H4 (cell line): ENCODE results near the gene GPR107. TPM values are rescaled to one million over a fixed set of nuclear protein-coding genes. Genes with fewer than 3 reads are reported as not detected.
A peak's percentile ranks its signal among the peaks of the same experiment; 100 is the strongest.
"Not testable (repeated sequence)": the region's sequence is repeated elsewhere in the genome, so short reads cannot be mapped to it uniquely, and the experiment has no call there.

Source experiments
- DNase-seq: peaks from one replicate; pipeline ENCODE4 v3.0.0-alpha.2; 2015; ENCODE audit warnings: low spot score
- total RNA-seq: library from RNA; depleted of rRNA; stranded (reverse); fragments of >200 nt; shearing (Covaris generic); gene quantifications from 2 replicates; pipeline ENCODE4 v1.2.3, GENCODE V29; 2014; rRNA removed

GPR107 gene
- 13.0 and 21.3 TPM in 2 replicates for total RNA-seq

DNA sequence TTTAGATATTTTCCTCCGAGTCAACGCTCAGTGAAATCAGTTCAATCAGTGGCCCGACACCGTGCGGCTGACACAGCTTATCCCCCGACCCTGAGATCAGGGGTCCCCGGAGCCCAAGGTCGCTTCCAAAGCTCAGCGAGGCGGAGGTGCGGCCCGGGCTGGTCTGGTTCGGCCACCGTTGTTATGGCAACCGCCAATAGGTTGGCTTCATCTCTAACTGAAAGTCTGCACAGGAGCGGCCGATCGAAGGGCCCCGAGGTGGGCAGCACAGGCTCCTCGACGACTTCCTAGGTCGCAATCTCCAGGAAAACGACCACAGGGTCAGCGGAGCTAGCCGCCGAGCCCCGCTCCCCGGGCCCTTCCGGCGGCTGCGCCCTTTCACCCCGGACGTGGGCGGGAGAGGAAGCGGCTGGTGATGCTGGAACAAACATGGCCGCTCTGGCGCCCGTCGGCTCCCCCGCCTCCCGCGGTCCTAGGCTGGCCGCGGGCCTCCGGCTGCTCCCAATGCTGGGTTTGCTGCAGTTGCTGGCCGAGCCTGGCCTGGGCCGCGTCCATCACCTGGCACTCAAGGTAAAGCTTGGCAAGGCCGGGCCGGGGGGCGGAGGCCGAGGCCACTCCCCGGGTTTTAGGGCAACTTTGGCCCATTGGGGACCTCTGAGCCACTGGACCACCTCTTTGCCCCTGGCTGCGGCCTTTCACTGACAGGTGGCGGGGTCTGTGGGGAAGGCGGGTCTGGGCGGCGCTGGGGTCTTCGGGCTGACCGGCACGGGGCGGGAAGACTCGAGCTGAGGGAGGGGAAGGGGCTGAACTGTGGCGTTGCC, at the start of gene GPR107:
Gene GPR107 (plus strand): TSS at position 403 of the 821 bp plus-strand sequence. CDS start 27 bp downstream, at position 430.
- peak; percentile 45 for DNase-seq

DNA sequence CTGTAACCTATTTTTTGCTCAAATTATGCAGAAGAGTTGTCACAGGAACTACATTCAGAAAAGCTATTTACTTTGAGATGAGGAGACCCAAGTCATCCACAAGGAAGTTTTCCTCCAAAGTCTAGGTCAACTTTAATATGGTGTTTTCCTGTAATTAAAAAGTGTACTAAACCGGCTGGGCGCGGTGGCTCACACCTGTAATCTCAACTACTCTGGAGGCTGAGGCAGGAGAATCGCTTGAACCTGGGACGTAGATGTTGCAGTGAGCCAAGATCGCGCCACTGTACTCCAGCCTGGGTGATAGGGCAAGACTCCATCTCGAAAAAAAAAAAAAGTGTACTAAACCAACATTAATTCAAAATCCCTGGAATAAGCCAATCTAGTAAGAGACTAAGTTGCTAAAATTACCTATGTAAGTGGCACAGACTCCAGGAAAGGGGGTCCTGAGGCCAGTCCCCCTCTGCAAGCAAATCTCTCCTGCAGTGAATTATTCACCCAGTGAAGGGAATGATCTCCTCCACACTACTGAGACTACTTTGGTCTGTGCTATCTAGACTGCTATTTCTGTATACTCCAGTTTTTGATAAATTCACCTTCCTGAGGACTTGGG, 49.7 kb upstream of the GPR107 start:
- no peak for DNase-seq

DNA sequence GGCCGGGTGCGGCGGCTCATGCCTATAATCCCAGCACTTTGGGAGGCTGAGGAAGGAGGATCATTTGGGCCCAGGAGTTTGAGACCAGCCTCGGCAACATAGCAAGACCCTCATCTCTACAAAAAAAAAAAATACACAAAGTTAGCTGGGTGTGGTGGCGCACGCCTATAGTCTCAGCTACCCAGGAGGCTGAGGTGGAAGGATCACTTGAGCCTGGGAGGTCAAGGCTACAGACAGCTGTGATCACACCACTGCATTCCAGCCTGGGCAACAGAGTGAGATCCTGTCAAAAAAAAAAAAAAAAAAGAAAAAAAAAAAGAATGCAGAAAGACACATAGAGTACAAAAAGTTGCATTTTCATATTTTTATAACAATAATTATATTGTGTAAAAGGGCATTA, 46.8 kb upstream of the GPR107 start:
- DNase-seq, result not testable (repeated sequence)

DNA sequence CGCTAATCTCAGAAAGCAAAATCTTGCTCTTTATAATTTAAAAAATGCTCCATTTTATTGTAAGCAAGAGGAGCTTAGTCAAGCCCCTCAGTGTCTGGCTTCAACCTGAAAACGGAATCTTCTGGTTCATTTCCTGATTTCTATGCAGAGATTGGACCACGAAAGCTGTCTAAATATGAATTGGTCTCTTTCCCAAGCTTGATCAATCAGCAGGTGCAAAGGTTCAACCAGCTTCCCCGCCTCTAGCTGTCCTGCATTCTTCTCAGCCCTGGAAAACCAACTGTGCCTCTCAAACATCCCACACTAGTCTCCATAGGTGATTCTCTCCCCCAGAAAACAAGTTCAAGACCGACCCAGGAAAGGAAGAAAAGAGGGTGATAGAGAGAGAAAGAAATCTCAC, 45.2 kb upstream of the GPR107 start:
- DNase-seq, result no peak

DNA sequence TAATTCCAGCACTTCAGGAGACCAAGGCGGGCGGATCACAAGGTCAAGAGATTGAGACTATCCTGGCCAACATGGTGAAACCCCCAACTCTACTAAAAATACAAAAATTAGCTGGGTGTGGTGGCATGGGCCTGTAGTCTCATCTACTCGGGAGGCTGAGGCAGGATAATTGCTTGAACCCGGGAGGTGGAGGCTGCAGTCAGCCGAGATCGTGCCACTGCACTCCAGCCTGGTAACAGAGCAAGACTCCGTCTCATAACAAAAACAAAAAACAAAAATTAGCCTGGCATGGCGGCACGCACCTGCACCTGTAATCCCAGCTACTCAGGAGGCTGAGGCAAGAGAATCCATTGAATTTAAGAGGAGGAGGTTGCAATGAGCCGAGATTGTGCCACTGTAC, 44.2 kb upstream of the GPR107 start:
- DNase-seq, result not testable (repeated sequence)

DNA sequence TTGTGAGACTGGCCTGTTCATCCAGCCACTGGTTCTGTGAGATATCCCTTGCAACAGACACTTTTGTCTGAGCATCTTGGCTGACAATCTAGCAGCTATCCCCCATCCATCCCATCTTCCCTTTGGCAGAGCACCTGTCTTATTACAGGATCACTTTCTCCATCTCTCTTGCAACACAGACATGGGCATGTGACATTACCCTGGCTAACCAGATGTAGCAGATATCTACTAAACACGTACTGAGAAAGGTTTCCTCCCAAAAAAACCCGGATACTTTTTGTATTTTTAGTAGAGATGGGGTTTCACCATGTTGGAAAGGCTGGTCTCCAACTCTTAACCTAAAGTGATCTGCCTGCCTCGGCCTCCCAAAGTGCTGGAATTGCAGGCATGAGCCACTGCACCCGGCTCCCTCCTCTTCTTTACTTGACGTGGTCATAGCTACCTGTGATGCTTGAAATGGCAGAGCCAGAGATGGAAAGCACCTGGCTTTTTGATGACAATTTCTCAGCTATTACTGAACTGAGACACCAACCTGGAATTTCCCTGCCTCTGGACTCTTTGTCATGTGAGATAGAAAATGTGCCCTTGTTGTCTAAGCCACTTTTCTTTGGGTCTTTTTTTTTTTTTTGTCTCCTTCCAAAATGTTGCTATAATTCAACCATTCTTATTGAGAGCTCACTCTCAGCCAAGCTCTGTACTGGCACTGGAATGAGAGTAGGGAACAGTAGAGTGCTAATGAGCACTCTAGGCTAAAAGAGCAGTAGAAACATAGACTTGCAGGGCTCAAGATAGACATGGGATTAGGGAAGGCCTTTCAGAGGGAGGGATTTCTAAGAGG, 43.3 kb upstream of the GPR107 start:
- DNase-seq, result no peak

DNA sequence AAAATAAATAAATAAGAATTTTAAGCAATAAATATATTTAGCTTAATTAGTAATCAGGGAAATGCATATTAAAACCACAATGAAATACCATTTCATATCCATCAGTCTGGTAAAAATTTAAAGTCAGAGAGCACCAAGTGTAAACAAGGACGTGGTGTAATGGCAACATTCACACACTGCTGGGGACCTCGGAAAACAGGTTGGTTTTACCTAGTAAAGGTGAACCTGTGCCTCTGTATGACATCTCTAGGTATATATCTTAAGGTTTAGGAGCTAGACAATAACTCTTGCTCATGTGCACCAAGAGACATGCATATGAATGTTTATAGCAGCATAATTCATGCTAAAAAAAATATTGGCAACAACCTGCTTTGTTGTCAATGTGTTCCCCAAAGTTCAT, 40.4 kb upstream of the GPR107 start:
- no peak for DNase-seq

DNA sequence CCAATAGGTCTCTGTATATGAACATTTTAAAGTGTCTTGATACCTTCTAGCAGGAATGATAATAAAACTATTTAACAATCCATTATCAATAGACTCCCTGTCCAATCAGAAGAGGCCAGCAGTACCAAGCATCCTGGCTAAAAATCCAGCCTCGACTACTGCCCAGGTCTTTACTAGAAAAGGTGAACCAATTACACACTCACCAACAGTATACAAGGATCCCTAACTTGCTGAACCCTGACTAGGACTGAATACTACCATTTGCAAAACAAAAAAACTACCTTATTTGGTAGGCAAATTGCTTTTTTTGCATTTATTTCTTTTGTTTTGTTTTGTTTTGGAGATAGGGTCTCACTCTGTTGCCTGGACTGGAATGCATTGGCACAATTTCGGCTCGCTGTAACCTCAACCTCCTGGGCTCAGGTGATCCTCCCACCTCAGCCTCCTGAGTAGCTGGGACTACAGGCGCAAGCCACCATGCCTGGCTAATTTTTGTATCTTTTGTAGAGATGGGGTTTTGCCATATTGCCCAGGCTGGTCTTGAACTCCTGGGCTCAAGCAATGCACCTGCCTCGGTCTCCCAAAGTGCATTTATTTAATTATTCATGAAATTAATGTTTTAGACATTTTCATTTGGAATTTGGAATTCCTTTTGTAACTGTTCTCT, 38.2 kb upstream of the GPR107 start:
- DNase-seq, result no peak

DNA sequence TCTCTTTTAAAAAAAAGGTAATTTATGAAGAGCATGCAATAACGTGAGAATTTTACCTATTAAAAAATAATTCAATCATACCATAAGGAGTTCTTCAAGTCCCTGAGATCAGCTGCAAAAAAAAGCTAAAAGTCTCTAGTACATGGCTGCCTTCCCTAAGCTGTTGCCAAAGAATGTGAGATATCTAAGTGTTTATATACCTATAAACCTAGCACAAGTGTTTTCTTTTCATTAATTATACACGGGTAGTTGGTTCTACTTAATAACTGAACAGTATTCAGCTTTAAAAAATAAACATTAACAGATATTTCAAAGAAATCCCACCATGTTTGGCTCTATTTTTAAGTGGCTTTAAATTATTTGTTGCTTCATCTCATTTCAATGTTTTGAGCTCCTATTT, 36.6 kb upstream of the GPR107 start:
- DNase-seq, result no peak

DNA sequence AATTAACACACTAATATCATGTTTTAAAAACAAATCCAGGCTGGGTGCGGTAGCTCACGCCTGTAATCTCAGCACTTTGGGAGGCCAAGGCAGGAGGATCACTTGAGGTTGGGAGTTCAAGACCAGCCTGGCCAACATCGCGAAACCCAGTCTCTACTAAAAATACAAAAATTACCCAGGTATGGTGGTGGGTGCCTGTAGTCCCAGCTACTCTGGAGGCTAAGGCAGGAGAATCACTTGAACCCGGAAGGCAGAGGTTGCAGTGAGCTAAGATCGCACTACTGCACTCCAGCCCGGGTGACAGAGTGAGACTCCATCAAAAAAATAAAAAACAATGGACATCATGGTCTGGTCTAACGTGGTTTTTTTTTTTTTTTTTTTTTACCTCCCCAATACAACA, 36.2 kb upstream of the GPR107 start:
- DNase-seq, result not testable (repeated sequence)

DNA sequence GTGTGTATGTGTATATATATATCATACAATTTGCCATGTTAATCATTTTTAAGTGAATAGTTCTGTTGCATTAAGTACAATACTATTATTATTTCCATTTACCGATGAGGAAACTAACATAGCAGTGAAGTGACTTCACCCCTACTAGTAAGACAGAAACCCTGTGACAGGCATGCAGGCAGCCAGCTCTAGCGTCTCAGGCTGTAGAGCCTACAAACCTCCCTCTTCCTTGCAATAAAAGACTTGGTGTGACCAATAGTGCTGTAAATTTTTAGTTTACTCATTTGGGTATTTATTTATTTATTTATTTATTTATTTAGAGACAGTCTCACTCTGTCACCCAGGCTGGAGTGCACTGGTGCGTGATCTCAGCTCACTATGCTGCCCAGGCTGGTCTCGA, 35.4 kb upstream of the GPR107 start:
- no peak for DNase-seq

DNA sequence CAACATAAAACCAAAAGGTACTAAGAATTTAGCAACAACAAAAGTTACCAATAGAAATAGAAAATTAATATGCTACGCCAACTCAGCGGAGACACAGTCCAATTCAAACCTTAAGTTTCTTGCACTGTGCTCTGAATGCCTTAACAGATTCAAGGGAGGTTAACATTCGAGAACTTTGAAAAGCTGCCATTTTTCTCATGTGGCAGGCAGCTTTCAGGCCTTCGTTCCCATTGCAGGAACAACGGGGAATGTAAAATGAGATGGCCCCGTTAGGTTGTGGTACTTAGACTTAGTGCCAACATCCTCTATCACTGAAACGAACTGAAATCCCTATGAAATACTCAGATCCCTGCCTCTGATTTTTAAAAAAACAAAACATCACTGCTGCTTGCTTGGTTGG, 33.1 kb upstream of the GPR107 start:
- DNase-seq, result no peak

DNA sequence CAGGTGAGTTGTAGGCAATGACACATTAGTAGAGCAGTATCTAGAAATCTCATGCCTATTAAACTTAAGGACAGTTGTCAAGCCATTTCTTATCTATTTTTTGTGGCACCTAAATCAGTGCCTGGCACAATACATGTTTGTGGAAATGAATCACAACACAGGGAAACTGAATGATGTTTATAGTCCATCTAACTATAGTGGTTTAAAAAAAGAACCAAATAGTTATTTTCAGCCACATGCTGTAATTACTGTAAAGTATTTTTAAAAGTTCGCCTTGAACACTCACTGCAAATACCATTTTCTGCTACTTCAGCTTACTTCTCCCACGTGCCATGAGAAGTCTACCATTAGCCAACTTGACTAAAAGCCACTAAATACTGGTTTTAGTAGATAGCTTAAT, 32.6 kb upstream of the GPR107 start:
- no peak for DNase-seq

DNA sequence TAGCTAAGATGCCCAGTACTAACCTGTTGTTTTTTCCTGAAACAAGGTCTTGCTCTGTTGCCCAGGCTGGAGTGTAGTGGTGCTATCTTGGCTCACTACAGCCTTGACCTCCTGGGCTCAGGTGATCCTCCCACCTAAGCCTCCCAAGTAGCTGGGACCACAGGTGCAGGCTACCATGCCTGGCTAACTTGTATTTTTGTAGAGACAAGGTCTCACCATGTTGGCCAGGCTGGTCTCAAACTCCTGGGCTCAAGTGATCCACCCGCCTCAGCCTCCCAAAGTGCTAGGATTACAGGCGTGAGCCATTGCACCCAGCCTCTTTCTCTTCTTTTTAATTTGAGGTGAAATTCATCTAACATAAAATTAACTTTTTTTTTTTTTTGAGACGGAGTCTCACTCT, 31.9 kb upstream of the GPR107 start:
- not testable (repeated sequence) for DNase-seq

DNA sequence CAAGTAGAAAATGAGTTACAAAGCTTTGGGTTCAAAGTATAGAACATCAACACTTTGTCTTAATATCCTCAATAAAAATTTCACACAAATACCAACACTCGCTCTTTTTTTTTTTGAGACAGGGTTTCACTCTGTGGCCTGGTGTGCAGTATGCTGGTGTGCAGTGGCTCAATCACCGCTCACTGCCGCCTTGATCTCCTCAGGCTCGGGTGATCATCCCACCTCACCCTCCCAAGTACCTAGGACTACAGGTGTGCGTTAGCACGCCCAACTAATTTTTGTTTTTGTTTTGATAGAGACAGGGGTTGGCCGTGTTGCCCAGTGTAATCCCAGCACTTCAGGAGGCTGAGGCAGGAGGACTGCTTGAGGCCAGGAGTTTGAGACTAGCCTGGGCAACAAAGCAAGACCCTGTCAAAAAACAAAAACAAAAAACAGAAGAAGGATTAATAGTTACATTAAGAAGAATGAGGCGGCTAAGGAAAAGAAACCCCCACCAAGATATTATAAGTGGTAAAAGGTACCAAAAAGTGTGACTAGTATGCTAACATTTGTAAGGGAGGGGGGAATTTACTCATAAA, 31.1 kb upstream of the GPR107 start:
- DNase-seq, result no peak

DNA sequence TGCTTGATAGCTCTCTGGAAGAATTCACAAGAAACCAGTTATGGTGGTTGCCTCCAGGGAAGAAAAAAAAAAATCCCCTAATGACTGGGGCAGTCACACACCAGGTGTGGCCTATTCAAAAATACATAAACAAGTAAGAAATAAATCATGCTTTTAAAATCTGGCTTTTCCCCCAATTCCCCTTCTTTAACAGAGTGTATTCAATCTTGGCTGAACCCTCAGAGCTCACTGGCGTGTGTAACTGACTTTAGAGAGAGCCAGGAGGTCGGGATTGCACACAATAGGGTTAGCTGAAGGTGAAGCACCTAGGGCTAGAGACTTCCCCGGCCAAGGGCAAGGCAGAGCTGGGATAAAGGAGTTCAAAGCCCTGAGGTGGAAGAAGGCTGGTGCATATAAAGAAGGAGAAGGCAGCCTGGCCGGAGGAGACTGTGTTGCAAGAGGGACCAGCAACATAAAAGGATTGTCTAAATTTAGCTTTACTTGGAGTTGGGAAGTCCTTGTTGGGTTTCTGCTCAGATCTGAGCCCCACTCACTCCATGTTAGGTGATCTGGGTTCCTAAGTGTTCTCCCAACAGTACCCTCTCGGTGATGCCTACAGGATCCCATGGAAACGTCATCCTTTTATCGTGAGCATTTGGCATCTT, 30.4 kb upstream of the GPR107 start:
- DNase-seq, result no peak

DNA sequence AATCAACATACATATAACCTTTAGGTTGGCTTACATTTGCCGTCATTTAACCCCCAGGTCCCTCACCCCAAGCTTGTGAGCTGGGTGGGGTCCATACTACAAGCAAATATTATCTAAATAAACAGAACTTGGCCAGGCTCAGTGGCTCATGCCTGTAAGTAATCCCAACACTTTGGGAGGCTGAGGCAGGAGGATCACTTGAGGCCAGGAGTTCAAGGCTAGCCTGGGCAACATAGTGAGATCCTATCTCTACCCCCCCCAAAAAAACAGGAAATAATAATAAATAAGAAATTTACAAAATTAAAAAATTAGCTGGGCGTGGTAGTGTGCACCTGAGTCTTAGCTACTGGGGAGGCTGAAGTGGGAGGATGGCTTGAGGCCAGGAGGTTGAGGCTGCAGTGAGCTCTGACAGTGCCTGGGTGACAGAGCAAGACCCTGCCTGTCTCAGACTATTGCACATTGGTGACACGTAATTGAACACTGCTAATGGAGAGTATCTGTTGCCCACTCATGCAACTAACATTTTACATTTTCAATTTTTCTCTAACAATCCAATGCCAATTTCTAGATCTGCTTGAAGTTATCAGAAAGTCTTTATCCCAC, 29.6 kb upstream of the GPR107 start:
- DNase-seq, result no peak

DNA sequence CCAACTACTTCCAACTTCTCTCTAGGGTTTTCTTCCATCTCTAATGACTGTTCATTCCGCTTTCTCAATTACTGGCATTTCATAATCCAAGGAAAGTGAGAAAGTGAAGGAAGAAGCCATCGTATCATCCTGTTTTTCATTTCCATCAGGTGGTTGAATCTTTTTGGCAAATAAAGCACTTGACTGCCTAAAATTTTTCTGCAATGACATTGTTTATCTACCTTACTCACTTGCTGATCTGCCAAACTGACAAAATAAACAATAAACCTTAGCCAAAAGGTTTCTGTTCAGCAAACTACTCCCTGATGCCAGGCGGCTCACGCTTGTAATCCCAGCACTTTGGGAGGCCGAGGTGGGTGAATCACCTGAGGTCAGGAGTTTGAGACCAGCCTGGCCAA, 29.1 kb upstream of the GPR107 start:
- DNase-seq, result no peak

DNA sequence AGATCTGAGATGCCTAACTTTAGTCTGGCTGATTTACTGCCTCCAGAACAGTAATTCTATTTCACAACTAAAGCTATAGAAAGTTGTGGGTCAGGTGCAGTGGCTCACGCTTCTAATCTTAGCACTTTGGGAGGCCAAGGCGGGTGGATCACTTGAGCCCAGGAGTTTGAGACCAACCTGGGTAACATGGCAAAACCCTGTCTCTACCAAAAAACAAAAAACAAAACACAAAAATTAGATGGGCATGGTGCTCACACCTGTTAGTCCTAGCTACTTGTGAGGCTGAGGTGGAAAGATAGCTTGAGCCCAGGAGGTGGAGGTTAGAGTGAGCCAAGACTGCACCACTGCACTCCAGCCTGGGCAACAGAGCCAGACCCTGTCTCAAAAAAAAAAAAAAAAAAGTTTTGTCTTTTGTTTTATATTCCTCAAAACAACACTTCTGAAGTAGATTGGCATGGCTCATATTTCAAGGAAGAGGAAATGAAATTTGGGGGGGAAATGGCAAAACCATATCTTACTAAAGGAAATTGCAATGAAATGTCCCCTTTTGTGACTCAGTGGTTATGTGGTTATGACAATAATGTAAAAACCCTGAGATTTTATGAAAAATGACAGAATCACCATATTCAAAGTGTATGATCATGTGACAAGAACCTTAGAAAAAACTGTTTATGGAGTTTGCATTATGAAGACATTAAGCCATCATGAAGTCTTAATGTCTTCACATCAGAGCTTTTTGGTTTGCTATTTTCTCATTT, 26.9 kb upstream of the GPR107 start:
- DNase-seq, result no peak
